HG03565 (cell line): ENCODE data around the gene CC2D1B.
"Not testable (repeated sequence)": the region's sequence is repeated elsewhere in the genome, so short reads cannot be mapped to it uniquely, and the experiment has no call there.

Experiments used
- ATAC-seq: cut with Tn5 transposase; IDR thresholded peaks from one replicate; pipeline ENCODE4 v1.9.1; 2021; ENCODE audit warnings: mild to moderate bottlenecking, moderate library complexity; ENCODE audit not compliant: unreplicated experiment

CC2D1B gene, protein sequence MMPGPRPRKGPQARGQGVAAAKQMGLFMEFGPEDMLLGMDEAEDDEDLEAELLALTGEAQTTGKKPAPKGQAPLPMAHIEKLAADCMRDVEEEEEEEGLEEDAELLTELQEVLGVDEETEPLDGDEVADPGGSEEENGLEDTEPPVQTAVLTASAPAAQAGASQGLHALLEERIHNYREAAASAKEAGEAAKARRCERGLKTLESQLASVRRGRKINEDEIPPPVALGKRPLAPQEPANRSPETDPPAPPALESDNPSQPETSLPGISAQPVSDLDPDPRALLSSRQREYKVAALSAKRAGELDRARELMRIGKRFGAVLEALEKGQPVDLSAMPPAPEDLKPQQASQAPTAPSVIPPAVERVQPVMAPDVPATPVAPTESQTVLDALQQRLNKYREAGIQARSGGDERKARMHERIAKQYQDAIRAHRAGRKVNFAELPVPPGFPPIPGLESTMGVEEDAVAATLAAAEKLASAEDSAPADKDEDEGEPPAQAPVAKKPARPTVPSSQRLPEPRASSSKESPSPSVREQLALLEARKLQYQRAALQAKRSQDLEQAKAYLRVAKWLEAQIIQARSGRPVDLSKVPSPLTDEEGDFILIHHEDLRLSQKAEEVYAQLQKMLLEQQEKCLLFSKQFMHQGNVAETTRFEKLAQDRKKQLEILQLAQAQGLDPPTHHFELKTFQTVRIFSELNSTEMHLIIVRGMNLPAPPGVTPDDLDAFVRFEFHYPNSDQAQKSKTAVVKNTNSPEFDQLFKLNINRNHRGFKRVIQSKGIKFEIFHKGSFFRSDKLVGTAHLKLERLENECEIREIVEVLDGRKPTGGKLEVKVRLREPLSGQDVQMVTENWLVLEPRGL

DNA sequence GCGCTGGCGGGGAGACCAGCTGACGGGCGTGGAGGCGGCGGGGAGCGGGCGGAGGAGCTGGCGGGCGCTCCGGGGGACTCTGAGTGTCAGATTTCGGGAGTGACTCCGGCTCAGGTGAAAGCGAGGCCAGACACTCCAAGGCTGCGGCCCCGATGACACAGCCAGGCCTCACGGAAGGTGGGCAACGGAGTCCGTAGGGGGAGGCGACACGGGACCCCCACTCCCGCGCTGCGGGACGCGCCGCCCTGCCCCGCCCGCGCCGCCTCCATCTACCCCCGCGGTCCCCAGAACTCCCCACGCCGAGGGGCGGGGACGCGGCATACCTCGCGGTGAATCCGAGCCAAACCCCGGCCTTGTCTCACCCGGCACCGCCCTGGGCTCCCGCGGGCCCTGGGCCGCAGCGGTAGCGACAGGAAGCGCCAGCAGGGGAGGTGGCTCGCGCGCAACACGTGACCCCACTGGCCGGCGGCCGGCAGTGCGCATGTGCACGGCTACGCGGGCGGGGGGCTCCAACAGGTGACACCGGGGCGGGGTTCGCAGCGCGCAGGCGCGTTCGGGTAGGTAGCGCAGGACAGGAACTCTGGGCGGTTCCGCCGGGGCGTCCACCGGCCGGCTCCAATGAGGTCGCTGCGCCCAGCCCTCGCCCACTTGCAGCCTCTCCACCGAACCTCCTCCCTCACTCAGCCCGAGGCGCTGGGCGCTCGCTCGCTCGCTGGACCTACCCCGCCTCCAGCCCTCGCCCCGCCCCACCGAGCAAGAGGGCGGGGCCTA, at the start of gene CC2D1B:
Gene CC2D1B, minus strand, starts transcription at position 460 of the 771 bp plus-strand sequence. CDS start 1,585 bp downstream, outside the sequence.
- ATAC-seq: peak; percentile 89

GRCh38 chr1:52414942-52415341, 48.9 kb upstream of the CC2D1B start:
- no peak for ATAC-seq

DNA sequence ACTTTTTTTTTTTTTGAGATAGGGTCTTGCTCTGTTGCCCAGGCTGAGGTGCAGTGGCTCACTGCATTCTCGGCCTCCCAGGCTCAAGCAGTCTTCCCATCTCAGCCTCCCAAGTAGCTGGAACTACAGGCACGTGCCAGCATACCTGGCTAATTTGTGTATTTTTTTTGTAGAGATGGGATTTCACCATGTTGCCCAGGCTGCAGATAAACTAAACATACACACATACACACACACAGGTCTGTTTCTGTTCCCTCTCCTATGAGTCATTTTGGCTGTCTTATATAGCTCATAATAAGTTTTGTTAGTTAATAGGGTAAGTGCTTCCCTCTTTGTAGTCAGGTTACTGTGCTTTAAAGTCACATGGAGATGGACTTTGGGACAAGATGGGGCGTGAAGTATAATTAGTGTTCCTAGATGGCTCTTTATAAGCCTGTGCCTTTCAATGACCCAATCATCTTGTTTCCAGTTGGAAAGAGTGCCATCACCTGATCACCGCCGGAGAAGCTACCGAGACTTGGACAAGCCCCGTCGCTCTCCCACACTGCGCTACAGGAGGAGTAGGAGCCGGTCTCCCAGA, 47.5 kb upstream of the CC2D1B start:
- ATAC-seq: no peak

DNA sequence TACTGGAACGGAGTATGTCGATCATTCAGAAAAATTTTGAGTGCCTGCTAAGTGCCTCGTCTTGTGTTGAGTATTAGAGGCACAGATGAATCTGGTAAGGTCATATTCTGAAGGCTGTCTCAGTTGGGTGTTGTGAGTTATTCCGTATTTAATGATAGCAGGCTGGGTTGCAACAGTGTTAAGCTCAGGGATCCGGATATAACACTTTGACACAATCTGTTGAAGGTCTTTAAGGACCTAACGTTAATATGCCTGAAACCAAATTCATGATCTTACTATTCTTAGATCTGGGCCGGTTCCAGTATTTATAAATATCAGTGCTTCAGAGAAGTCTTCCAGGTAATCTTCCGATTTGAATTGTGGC, 39.0 kb upstream of the CC2D1B start:
- no peak for ATAC-seq

- peak; percentile 81 for ATAC-seq
Observed at GRCh38 chr1:52404116-52404974, 38.3 kb upstream of the CC2D1B start, which contains the start of the genes ORC1 and PRPF38A. Gene ORC1, minus strand, starts transcription at chr1:52404423. Its CDS starts 2,200 bp downstream, at chr1:52402223. Gene PRPF38A, plus strand, starts transcription at chr1:52404602. Its CDS starts 148 bp downstream, at chr1:52404750.

GRCh38 chr1:52403566-52404115, 37.6 kb upstream of the CC2D1B start:
- ATAC-seq: peak; percentile 25

GRCh38 chr1:52402860-52403240, 36.8 kb upstream of the CC2D1B start:
- ATAC-seq: no peak

DNA sequence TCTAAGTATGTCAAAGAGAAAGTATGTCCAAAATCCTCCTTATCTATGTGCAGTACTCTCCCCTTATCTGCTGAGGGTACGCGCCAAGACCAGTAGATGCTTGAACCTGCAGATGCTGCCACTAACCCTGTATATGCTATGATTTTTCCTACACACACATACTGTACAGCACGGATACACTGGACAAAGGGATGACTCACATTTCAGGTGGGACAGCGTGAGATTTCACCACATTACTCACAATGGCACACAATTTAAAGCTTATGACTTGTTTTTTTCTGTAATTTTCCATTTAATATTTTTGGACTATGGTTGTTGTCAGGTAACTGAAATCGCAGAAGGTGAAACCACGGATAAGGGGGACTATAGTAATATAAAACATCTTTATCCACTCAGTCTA, 34.1 kb upstream of the CC2D1B start:
- ATAC-seq: no peak

- no peak for ATAC-seq
Observed at GRCh38 chr1:52399629-52400028, 33.6 kb upstream of the CC2D1B start.

DNA sequence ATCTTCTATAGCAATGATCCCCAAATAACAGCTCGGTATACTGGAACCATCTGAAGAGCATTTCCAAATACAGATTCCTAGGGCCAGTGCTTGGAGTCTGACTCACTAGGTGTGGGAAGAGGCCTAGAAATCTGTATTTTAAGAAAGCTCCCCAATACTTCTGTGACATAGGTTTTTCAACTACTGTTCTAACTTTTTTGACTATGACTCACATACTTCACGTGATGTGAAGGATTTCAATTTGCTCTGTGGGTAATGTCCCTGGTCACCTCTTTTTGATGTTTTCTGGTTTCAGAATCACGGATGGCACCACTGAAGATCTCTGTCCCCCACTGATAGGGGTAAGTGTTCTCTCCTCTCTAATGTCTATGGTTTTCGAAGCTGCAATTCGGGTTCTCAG, 27.2 kb upstream of the CC2D1B start:
- ATAC-seq: no peak

DNA sequence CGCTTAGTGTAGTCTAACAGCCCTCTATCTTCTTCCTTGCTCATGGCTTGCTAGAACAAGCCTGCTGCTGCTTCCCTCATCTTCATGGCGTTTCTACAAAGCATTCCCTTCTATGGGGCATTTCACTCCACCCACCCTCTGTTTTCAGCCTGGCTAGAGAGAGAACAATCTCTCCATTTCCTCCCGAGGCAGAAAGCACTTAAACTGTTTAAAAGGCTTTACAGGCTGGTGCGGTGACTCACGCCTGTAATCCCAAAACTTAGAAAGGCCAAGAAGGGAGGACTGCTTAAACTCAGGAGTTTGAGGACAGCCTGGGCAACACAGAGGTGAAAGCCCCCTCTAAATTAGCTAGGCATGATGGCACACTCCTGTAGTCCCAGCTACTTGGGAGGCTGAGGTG, 20.5 kb upstream of the CC2D1B start:
- ATAC-seq: no peak

- no peak for ATAC-seq
Observed at GRCh38 chr1:52385376-52385775, 19.4 kb upstream of the CC2D1B start.

DNA sequence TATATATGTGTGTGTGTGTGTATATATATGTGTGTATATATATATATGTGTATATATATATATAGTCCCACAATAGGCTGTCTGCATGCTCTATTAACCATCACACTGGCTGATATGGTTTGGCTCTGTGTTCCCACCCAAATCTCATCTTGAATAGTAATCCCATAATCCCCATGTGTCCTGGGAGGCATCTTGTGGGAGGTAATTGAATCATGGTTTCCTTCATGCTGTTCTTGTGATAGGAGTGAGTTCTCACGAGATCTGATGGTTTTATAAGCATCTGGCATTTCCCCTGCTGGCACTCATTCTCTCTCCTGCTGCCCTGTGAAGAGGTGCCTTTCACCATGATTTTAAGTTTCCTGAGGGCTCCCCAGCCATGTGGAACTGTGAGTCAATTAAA, 3.8 kb upstream of the CC2D1B start:
- not testable (repeated sequence) for ATAC-seq

GRCh38 chr1:52368383-52369172, 2.6 kb upstream of the CC2D1B start:
- no peak for ATAC-seq

DNA sequence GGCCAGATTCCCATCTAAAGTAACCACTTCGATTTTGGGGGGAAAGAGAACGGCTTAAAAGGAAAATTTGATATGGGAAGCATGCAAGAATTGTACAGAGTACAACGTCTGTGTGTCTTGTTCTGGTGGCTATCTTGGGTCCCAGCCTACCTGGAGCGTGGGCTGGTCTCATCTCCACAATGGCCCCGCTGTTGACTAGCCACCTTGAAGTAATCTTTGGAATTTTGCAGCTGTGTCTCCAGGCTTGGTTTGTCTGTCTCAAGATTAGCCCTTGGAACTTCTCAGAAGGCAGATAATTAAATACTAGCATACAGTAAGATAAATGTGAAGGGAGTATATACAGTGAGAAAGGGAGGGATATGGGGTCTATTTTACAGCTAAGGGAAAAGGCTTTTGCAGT, 1.3 kb upstream of the CC2D1B start:
- no peak for ATAC-seq

DNA sequence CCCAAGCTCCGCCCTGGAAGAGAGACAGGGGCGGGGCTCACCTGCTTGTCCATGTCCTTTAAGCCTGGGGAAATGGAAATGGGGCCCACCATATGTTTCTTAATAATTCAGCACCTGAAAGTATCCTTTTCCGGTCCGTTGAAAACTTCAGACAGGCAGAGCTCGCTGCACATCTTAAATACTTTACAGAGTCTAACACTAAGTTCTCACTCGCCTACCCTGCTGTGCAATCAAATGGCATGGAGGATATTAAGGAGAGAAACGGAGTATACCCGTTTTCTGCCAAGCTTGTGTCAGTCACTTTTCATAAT, 467 bp upstream of the CC2D1B start:
- no peak for ATAC-seq

- no peak for ATAC-seq
Observed at GRCh38 chr1:52365071-52365745, 797 bp downstream of the CC2D1B start.

- no peak for ATAC-seq
Observed at GRCh38 chr1:52364235-52364839, 1.7 kb downstream of the CC2D1B start.
